HG03469 (cell line): Measurements from ENCODE around the gene CPSF4.
"Not testable (repeated sequence)": the region's sequence is repeated elsewhere in the genome, so short reads cannot be mapped to it uniquely, and the experiment has no call there.

Experiments used
- ATAC-seq: cut with Tn5 transposase; IDR thresholded peaks from one replicate; pipeline ENCODE4 v1.9.1; 2021; ENCODE audit warnings: mild to moderate bottlenecking, moderate library complexity, moderate number of reproducible peaks; ENCODE audit not compliant: unreplicated experiment

The CPSF4 gene

DNA sequence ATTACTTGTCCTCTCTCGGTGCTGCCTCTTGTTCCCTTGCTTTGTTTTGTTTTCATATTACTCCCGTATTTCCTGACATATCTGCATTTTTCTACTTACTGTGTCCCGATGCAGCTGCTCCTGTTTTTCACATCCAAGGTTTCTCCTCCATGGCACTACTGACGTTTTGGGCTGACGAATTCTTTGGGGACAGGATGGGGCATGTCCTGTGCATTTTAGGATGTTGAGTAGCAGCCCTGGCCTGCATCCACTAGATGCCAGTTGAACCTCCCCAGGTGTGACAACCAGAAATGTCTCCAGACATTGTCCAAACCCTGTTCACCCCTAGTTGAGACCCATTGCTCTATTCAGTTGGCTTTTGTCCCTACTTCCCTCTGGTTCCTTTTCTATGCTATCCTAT, 46.4 kb downstream of the CPSF4 start:
- ATAC-seq, result no peak

DNA sequence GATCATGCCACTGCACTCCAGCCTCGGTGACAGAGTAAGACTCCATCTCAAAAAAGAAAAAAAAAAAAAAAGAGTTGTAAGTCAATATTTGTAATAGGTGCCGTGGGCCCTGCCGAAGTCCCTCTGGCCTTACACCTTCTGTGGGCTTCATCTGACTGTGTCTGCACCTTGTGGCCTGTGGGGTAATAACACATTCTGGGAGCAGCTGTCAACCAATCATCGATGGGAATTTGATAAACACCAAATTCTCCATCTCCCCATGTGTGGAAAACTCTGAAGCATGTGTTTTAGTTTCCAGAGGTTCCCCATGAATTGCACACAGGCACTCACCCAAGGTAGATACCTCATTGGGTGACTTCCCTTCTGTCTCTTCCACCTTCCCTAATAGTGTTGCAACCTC, 50.5 kb downstream of the CPSF4 start:
- ATAC-seq, result no peak

DNA sequence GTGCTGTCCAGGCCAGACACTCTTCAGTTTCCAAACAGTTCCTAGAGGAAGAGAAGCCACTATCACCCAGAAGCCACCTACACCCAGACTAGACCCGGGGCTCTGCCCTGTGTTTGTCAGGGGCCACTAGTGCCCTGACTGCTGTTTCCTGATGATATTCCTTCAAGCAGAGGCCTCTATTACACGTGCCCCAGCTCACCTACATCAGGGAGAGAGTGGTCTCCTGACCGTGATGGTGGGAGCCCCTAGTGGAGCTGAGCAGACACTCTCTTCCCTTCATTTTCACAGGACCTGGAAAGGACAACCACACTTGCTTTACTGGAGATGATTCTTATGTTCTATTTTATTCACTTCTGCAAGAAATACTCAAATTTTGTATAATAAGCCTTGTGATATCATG, 52.1 kb downstream of the CPSF4 start:
- no peak for ATAC-seq

DNA sequence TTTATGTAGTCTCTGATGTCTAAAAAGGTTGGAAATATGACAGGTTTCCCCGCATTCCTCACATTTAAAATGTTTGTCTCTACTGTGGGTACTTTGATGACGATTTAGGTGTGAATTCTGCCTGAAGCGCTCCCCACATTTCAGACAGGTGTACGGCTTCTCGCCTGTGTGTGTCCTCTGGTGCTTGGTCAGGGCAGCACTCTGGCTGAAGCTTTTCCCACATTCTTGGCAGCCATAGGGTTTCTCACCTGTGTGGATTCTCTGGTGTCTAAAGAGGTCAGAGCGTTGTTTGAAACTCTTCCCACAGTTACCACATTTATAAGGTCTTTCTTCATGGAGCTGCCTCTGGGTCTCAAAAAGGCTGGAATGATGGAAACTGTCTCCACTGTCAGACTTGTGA, 55.1 kb downstream of the CPSF4 start:
- ATAC-seq, result no peak

DNA sequence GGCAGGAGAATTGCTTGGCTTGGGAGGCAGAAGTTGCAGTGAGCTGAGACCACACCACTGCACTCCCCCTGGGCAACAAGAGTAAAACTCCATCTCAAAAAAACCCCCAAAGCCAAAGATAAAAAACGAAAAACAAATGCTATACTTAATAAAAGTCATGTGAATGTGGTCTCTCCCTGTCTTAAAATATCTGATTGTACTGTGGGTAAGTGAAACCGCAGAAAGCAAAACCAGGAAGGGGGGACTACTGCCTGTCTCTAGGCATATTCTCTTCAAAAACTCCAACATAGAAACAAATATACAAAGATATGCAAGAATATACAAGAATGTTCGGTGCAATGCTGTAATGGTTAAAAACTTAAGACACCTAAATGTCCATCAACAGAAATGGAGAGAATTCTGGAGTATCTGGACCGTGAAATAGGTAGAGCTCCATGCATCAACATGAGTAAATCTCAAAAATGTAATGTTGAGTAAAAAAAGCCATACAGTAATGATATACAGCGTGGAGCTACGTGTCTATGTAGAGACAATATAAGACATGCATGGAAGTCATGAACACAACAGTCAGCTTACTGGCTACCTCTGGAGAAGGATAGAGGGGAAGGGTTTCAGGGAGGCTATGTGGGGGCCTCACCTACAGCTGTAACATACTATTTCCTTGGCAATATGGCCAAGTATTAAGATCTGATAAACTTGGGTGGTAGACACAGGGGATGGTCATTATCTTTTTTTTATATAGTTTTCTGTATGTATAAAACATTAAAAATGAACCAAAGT, 59.2 kb downstream of the CPSF4 start:
- ATAC-seq, result no peak

DNA sequence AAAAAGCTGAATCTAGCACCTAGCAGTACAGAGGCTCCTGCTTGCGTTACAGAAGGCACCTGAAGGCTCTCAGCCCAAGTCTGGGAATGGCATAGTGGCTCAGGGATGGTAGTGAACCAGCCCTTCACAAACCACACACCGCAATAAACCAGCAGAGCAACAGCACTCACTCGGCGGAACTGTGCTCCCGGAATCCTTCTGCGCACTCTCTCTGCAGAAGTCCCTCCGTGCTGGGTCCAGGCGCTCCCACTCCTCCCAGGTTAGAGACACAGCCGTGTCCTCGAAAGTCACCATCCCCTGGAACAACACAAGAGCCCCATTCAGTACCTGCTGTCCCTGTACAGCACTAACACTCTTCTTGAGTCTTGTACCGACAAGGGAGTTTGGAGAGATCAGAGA, 59.8 kb downstream of the CPSF4 start:
- no peak for ATAC-seq

DNA sequence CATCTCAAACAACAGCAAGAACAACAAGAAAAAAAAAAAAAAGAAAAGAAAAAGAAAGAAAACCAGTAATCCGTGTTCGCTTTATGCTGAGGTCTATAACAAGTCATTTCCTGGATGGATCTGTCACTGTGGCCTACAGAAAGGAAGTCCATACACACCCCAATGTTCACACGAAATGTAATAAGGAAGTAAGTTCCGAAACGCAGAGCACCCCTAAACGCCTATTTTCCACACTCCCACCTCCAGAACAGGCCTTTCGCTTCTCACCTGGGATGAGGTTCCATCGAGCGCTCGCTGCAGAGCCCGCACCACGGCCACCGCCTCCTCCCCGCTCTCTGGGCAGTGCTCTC, 60.6 kb downstream of the CPSF4 start:
- peak; percentile 5 for ATAC-seq

DNA sequence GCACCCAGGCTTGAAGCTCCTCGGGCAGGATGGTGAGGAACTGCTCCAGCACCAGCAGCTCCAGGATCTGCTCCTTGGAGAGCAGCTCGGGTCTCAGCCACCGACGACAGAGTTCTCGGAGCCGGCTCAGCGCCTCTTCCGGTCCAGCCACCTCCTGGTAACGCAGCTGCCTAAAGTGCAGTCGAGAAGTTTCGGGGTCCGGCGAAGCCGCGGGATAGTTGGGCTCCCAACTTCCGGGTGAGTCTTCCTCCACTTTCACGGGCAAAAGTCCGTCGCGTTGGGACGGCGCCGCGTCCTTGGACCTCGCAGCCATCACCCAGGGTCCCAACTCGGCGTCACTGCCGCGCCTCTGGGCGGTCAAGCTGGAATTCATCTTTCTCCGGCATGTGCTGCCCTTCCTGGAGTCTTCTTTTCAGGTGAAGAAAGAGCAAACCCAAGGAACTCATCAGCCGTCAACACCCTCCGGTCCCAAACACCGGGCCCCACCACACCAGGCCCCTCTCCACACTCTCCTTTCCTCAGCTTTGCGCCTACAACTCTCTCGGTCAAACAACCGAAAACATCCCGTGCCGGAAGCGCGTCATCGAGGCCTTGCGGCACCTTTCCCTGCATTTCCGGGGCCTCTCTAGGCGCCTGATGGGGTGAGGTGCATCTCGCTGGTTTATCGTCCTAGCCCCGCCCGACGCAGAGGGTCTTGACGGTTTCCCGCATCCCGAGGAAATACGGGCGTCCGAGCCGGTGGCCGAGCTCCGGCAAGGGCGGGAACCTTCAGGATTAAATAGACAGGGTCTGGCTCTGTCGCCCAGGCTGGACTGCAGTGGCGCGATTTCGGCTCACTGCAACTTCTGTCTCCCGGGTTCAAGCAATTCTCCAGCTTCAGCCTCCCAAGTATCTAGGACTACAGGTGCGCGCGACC, 61.2 kb downstream of the CPSF4 start, which contains the start of gene ZNF394:
Gene ZNF394, minus strand, starts transcription at position 561 of the 916 bp plus-strand sequence. Its CDS starts 188 bp downstream, at position 373.
- ATAC-seq, result peak; percentile 32

DNA sequence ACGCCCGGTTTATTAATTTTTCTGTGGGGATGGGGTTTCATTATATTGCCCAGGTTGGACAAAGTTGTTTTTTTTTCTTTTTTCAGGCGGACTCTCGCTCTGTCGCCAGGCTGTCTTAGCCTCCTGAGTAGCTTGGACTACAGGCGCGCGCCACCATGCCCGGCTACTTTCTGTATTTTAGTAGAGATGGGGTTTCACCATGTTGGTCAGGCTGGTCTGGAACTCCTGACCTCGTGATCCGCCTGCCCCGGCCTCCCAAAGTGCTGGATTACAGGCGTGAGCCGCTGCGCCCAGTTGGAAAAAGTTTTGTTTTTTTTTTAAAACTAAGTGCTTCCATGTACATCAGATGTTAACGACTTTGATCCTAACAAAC, 61.9 kb downstream of the CPSF4 start:
- ATAC-seq, result no peak

DNA sequence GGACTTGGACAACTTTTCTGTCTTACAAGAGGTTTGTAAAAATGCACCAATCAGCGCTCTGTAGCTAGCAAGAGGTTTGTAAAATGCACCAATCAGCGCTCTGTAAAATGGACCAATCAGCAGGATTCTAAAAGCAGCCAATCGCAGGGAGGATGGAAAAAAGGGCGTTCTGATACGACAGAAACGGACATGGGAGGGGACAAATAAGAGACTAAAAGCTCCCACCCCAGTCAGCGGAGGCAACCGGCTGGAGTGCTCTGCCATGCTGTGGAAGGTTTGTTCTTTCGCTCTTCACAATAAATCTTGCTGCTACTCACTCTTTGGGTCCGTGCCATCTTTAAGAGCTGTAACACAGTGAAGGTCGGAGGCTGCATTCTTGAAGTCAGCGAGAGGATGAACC, 62.5 kb downstream of the CPSF4 start:
- not testable (repeated sequence) for ATAC-seq

DNA sequence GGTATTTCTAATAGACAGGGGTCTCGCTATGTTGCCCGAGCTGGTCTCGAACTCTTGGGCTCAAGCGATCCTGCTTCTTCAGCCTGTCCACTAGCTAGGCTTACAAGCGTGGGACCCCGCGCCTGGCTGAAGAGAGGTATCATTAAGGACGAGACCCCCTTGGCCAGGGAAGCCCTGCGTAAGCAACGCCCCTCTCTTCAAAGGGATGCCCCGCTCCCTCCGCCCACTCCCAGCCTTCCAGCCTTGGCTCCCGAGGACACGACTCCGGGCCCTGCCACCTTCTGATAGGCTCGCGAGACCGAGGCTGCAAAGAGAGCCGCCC, 65.5 kb downstream of the CPSF4 start:
- ATAC-seq, result no peak

DNA sequence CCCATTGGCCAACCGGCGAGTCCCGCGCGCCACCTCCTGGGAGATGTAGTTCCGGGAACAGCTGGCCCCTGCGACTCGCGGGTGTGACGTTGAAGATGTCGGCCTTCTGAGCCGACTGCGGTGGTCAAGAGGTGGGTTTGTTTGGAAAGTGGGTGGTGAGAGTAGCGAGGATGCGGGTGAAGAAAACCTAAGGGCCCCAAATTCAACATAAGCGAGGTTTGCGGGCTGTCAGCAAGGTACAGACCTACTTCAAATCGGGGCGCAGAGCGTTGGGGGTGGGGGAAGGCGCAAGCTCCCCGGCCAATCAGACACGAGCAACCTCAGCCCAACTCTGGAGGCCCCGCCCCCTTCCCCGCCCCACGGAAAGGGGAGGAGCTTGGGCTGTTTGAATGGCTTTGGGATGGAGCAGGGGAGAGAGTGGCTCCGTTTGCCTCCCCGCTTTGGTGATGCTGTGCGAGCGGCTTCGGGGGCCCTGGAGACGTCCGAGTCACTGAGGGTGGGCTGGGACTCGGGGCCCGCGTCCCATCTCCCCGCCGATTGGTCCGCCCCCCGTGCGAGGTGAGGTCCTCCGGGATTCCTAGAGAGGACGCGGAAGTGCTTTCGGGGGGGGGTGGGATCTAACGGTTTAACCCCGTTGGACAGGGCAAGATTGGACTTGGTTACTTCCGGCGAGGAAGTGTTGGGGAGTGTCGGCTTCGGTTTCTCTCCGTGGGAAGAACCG, 66.0 kb downstream of the CPSF4 start, which contains the start of gene ZKSCAN5:
Gene ZKSCAN5, plus strand, starts transcription at position 60 of the 721 bp plus-strand sequence. CDS start 1,383 bp downstream, outside the sequence.
- ATAC-seq, result peak; percentile 64

DNA sequence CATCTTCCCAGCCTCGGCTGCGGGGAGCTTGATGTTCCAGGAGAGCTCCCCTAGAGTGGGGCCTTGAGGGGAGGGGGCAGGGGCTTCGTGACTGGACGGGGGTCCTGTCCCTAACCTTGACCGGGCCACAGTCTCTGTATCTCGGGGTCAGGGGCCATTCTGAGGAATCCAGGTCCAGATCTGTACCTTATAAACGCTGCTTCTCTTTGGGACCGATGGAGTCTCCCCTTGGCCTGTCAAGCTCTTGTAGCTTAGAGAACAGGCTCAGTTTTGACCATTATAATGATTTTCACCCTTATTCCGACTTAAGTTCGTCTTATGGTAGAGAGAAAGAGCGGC, 66.5 kb downstream of the CPSF4 start:
- ATAC-seq, result no peak
